GM23248 (cell line): ENCODE measurements around the gene MEA1. TPM values are rescaled to one million over a fixed set of nuclear protein-coding genes. Genes with fewer than 3 reads are reported as not detected.

Source experiments
- DNase-seq: peaks from one replicate; pipeline ENCODE4 v3.0.0-alpha.2; 2015
- H2AFZ ChIP-seq: fragments of 200-600 bp; sonication (generic); 2 replicates; pipeline ENCODE4 v1.6.1; 2016; ENCODE audit warnings: antibody characterized with exemption
- H3F3A ChIP-seq: fragments of 200-600 bp; sonication (generic); 2 replicates; pipeline ENCODE4 v1.6.1; 2016; ENCODE audit warnings: mild to moderate bottlenecking, antibody characterized with exemption, mixed run types; ENCODE audit not compliant: insufficient read depth
- H3K27ac ChIP-seq: fragments of 200-600 bp; sonication (generic); 2 replicates; pipeline ENCODE4 v1.5.1; 2016; ENCODE audit warnings: mild to moderate bottlenecking
- H3K27me3 ChIP-seq: fragments of 200-600 bp; sonication (generic); replicated peaks from 2 replicates; pipeline ENCODE4 v1.6.1; 2016; ENCODE audit warnings: mild to moderate bottlenecking; ENCODE audit not compliant: insufficient read depth
- H3K36me3 ChIP-seq: fragments of 200-600 bp; sonication (generic); 2 replicates; pipeline ENCODE4 v1.6.1; 2016; ENCODE audit warnings: low read depth, mild to moderate bottlenecking
- H3K4me1 ChIP-seq: fragments of 200-600 bp; sonication (generic); 2 replicates; pipeline ENCODE4 v1.6.1; 2016; ENCODE audit warnings: mild to moderate bottlenecking; ENCODE audit not compliant: insufficient read depth
- H3K4me2 ChIP-seq: fragments of 200-600 bp; sonication (generic); one replicate; pipeline ENCODE4 v1.6.1; 2016; ENCODE audit warnings: mild to moderate bottlenecking; ENCODE audit not compliant: unreplicated experiment
- H3K4me3 ChIP-seq: fragments of 200-600 bp; sonication (generic); 2 replicates; pipeline ENCODE4 v1.5.1; 2016; ENCODE audit warnings: mild to moderate bottlenecking
- H3K79me2 ChIP-seq: fragments of 200-600 bp; sonication (generic); 2 replicates; pipeline ENCODE4 v1.6.1; 2016; ENCODE audit warnings: mild to moderate bottlenecking; ENCODE audit not compliant: insufficient read depth
- H3K9ac ChIP-seq: fragments of 200-600 bp; sonication (generic); 2 replicates; pipeline ENCODE4 v1.6.1; 2016; ENCODE audit warnings: mild to moderate bottlenecking
- H3K9me2 ChIP-seq: fragments of 200-600 bp; sonication (generic); 2 replicates; pipeline ENCODE4 v1.6.1; 2016; ENCODE audit warnings: mixed run types, mild to moderate bottlenecking, moderate library complexity; ENCODE audit not compliant: insufficient read depth
- H3K9me3 ChIP-seq: fragments of 200-600 bp; sonication (generic); one replicate; pipeline ENCODE4 v1.6.1; 2017; ENCODE audit warnings: low read depth
- H4K20me1 ChIP-seq: fragments of 200-600 bp; sonication (generic); 2 replicates; pipeline ENCODE4 v1.6.0; 2016; ENCODE audit not compliant: insufficient read depth
- EZH2 ChIP-seq: fragments of 200-600 bp; sonication (generic); IDR thresholded peaks from 2 replicates; pipeline ENCODE4 v1.6.1; 2018; ENCODE audit warnings: antibody characterized with exemption, mild to moderate bottlenecking; ENCODE audit not compliant: insufficient read depth, poor library complexity, severe bottlenecking
- EZH2phosphoT487 ChIP-seq: fragments of 200-600 bp; sonication (generic); IDR thresholded peaks from 2 replicates; pipeline ENCODE4 v1.6.1; 2018; ENCODE audit warnings: antibody characterized with exemption, moderate library complexity, mild to moderate bottlenecking, low read depth; ENCODE audit not compliant: insufficient read depth
- WGBS, 2 experiments: methylation state at CpG; one replicate each; pipeline ENCODE4 v1.1.6; 2015 to 2017; ENCODE audit warnings: low lambda C conversion rate in 2 of 2, low coverage in 1 of 2; ENCODE audit errors: missing lambda C conversion rate in 2 of 2; 5-methylcytosine and 5-hydroxymethylcytosine counted together
- in situ Hi-C: fragments of 300-500 bp; cut with MboI; formaldehyde crosslinking; loops from 2 replicates; pipeline ENCODE4 v1.15.0; 2020
- polyA plus RNA-seq: library from polyadenylated mRNA; unstranded; fragments of >200 nt; fragmentation: Nextera tagmentation; extraction: Ambion mirVana; gene quantifications from 2 replicates; pipeline ENCODE4 v1.2.1, GENCODE V29; 2016
- total RNA-seq: library from RNA; depleted of rRNA; stranded (reverse); fragments of >200 nt; shearing (Covaris generic); gene quantifications from 2 replicates; pipeline ENCODE4 v1.2.3, GENCODE V29; 2014

MEA1 gene
- total and polyA plus RNA-seq, 2 experiments from 2014 or later: 100 to 171 TPM

- Histone ChIP-seq H3K9me3 (no peaks in the 10 kb centered on the region), H3K4me1 (peaks cover 5% of the 10 kb centered on the region; the same call in 1 of the 2 replicates), H3K4me2 (peak overlapping the region; percentile 93), H2AFZ (peak overlapping the region; percentile 88), H3K9me2 (no peaks in the 10 kb centered on the region), H4K20me1 (no peaks in the 10 kb centered on the region), H3K79me2 (peaks cover 33% of the 10 kb centered on the region), H3K27me3 (no peaks in the 10 kb centered on the region), H3K27ac (peak overlapping the region; percentile 72), H3K36me3 (peaks cover 3% of the 10 kb centered on the region; the same call in 1 of the 2 replicates), H3F3A (no peaks in the 10 kb centered on the region), H3K9ac (peak overlapping the region; percentile 96), H3K4me3 (peak overlapping the region; percentile 82)
- 4 to 7% methylated on average over 13 to 15 of the region's 15 CpGs for WGBS, 2 experiments
- DNase-seq: peak; percentile 42
- no peak for TF ChIP-seq EZH2
- no peak for TF ChIP-seq EZH2phosphoT487
- in situ Hi-C loops: loop anchor here (5.0 kb wide), 1 partner anchor 67 kb away; no protein-coding TSS in a partner anchor
Measured at GRCh38 chr6:43060034-43060754, 46.4 kb upstream of the MEA1 start.

GRCh38 chr6:43059168-43060033, 45.7 kb upstream of the MEA1 start, which contains the start of the genes KLC4 and MRPL2:
KLC4 (plus strand) TSS chr6:43059631; CDS start chr6:43061336, 1,705 bp downstream.
MRPL2 (minus strand) TSS chr6:43059434; CDS start chr6:43059381, 53 bp downstream.
- H3F3A ChIP-seq: no peaks in the 10 kb centered on the region
- DNase-seq: peak; percentile 100
- H4K20me1 ChIP-seq: no peaks in the 10 kb centered on the region
- H3K9me2 ChIP-seq: no peaks in the 10 kb centered on the region
- H2AFZ ChIP-seq: peak within 1 kb of the TSS; percentile 88
- no peak for TF ChIP-seq EZH2
- no peak for TF ChIP-seq EZH2phosphoT487
- peak within 1 kb of the TSS; percentile 93 for H3K4me2 ChIP-seq
- peaks cover 3% of the 10 kb centered on the region; the same call in 1 of the 2 replicates for H3K36me3 ChIP-seq
- in situ Hi-C loops: loop anchor here (5.0 kb wide), 1 partner anchor 68 kb away; no protein-coding TSS in a partner anchor
- H3K27me3 ChIP-seq: no peaks in the 10 kb centered on the region
- H3K4me1 ChIP-seq: peaks cover 5% of the 10 kb centered on the region; the same call in 1 of the 2 replicates
- H3K4me3 ChIP-seq: peak within 1 kb of the TSS; percentile 82
- H3K79me2 ChIP-seq: peaks cover 33% of the 10 kb centered on the region
- H3K9me3 ChIP-seq: no peaks in the 10 kb centered on the region
- H3K27ac ChIP-seq: peak within 1 kb of the TSS; percentile 72
- WGBS, 2 experiments: 1 to 2% methylated on average over 39 to 64 of the region's 64 CpGs
- H3K9ac ChIP-seq: peak within 1 kb of the TSS; percentile 96

GRCh38 chr6:43058531-43058930, 44.8 kb upstream of the MEA1 start:
- no peaks in the 10 kb centered on the region for H4K20me1 ChIP-seq
- no peaks in the 10 kb centered on the region for H3K27me3 ChIP-seq
- no peaks in the 10 kb centered on the region for H3F3A ChIP-seq
- H3K36me3 ChIP-seq: peaks cover 3% of the 10 kb centered on the region; the same call in 1 of the 2 replicates
- H3K79me2 ChIP-seq: peaks cover 33% of the 10 kb centered on the region
- H3K9me3 ChIP-seq: no peaks in the 10 kb centered on the region
- TF ChIP-seq EZH2phosphoT487: no peak
- no peak for TF ChIP-seq EZH2
- DNase-seq: peak; percentile 42
- no peak overlapping the region for H3K27ac ChIP-seq
- no peaks in the 10 kb centered on the region for H3K9me2 ChIP-seq
- in situ Hi-C loops: no loop called here
- peaks cover 5% of the 10 kb centered on the region; the same call in 1 of the 2 replicates for H3K4me1 ChIP-seq
- peak overlapping the region; percentile 78; the same call in 1 of the 2 replicates for H2AFZ ChIP-seq
- peak overlapping the region; percentile 85 for H3K4me2 ChIP-seq
- H3K9ac ChIP-seq: peak overlapping the region; percentile 96
- WGBS, 2 experiments: 0 to 8% methylated on average over 1 of the region's 1 CpG
- peak overlapping the region; percentile 82 for H3K4me3 ChIP-seq

- no peak for DNase-seq
- Histone ChIP-seq H3F3A (no peaks in the 10 kb centered on the region), H2AFZ (no peak overlapping the region), H3K79me2 (peaks cover 55% of the 10 kb centered on the region), H3K4me2 (no peak overlapping the region), H3K4me3 (no peak overlapping the region), H3K9me3 (no peaks in the 10 kb centered on the region), H3K27ac (no peak overlapping the region), H4K20me1 (no peaks in the 10 kb centered on the region), H3K27me3 (no peaks in the 10 kb centered on the region), H3K36me3 (peaks cover 3% of the 10 kb centered on the region; the same call in 1 of the 2 replicates), H3K9ac (no peak overlapping the region), H3K4me1 (peaks cover 23% of the 10 kb centered on the region), H3K9me2 (no peaks in the 10 kb centered on the region)
- whole genome bisulfite sequencing, 2 experiments: 65 to 72% methylated on average over 8 of the region's 8 CpGs
- TF ChIP-seq EZH2phosphoT487 (no peak), EZH2 (no peak)
- in situ Hi-C loops: no loop called here
Measured at GRCh38 chr6:43055966-43056365, 42.2 kb upstream of the MEA1 start.
